ENCODE results near the gene NEURL4. TPM values are rescaled to one million over a fixed set of nuclear protein-coding genes. Genes with fewer than 3 reads are reported as not detected.
"Not testable (repeated sequence)": the region's sequence is repeated elsewhere in the genome, so short reads cannot be mapped to it uniquely, and the experiment has no call there.

The NEURL4 gene
- total and polyA plus RNA-seq, 2 donors, result 20.9 to 26.0 TPM

DNA sequence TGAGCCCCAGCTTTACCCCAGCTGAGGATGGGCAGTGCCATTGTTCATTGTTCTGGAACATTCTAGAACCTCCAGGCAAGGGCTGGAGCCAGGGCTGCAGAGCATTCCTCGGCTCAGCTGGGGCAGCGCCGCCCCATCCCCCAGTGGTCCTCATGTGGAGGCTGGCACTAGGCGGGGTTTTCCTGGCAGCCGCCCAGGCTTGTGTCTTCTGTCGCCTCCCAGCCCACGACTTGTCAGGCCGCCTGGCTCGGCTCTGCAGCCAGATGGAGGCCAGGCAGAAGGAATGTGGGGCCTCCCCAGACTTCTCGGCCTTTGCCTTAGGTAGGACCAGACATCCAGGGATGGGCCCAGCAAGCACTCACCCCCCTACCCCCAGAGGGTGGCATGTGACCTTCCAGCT is 25.9 kb upstream of the NEURL4 start, which contains the start of gene TMEM95:
TSS of gene TMEM95 (plus strand) at position 104 of the 400 bp plus-strand sequence. CDS start at position 153, 49 bp downstream.
- Histone ChIP-seq H3K27ac (ENCODE audit: low read depth) (no peak within 1 kb of the TSS), H3K4me3 (ENCODE audit: low read depth, low read length) (no peak within 1 kb of the TSS), H3K36me3 (ENCODE audit: insufficient read depth) (no peaks in the 10 kb centered on the region), H3K4me1 (ENCODE audit: insufficient read depth) (peaks cover 2% of the 10 kb centered on the region)
- no peak for DNase-seq (ENCODE audit: extremely low spot score)
- 51% methylated on average over 10 of the region's 10 CpGs for WGBS

DNA sequence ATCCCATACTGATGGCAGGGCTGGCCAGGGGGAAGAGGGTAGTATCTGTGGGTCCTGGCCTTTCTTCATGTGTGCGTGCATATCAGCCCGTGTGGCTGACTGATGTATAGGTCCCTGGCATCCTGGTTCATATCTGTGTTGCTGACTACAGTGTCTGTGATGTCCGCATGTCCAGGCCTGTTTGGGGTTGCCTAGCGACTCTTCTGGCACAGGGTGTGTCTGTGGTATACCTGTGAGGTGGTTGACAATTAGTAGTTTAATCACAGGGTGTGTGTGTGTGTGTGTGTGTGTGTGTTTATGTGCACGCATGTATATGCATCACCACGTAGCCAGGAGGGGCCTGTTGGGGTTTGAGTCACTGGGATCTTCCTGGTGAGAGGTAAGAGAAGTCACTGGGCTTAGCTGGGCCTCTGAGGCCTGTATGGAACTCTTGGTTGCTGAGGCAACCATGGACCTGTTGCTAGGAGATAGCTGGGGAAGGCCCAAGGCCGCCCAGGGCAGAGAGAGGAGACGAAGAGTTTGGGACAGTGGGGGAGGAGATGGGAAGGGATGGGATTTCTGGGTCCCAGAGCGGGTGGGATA is 25.2 kb upstream of the NEURL4 start:
- H3K27ac ChIP-seq (ENCODE audit: low read depth), result no peak overlapping the region
- DNase-seq (ENCODE audit: extremely low spot score), result peak; percentile 42
- no peak overlapping the region for H3K4me3 ChIP-seq (ENCODE audit: low read depth, low read length)
- no peaks in the 10 kb centered on the region for H3K36me3 ChIP-seq (ENCODE audit: insufficient read depth)
- 61% methylated on average over 9 of the region's 9 CpGs for WGBS
- peaks cover 2% of the 10 kb centered on the region for H3K4me1 ChIP-seq (ENCODE audit: insufficient read depth)

GRCh38 chr17:7352910-7353635 is 23.9 kb upstream of the NEURL4 start:
- H3K36me3 ChIP-seq (ENCODE audit: insufficient read depth), result no peaks in the 10 kb centered on the region
- DNase-seq (ENCODE audit: extremely low spot score), result no peak
- 88% methylated on average over 37 of the region's 37 CpGs for whole genome bisulfite sequencing
- peaks cover 2% of the 10 kb centered on the region for H3K4me1 ChIP-seq (ENCODE audit: insufficient read depth)
- peak overlapping the region; percentile 75 for H3K4me3 ChIP-seq (ENCODE audit: low read depth, low read length)
- H3K27ac ChIP-seq (ENCODE audit: low read depth), result no peak overlapping the region

DNA sequence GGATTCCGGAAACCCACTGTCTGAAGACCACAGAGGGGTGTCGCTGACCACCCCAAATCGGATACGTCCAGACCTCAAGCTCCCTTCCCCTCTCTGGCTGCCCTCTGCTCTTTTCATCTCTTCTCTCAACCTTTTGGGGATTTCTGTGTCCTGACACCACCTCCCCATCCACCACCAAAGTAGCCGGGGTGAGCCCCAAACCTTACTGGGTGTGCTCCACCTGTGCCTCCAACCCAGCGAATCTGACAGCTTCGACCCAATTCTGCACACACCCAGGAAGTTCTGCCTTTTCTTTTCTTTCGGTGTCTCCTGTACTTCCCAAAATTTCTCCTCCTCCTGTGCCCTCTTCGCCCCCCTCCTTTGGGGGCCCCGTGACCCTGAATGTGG is 23.4 kb upstream of the NEURL4 start:
- Histone ChIP-seq H3K4me1 (ENCODE audit: insufficient read depth) (peaks cover 2% of the 10 kb centered on the region), H3K36me3 (ENCODE audit: insufficient read depth) (no peaks in the 10 kb centered on the region), H3K4me3 (ENCODE audit: low read depth, low read length) (peak overlapping the region; percentile 75), H3K27ac (ENCODE audit: low read depth) (peak overlapping the region; percentile 91)
- WGBS, result 31% methylated on average over 10 of the region's 10 CpGs
- no peak for DNase-seq (ENCODE audit: extremely low spot score)

GRCh38 chr17:7351665-7352502 is 22.7 kb upstream of the NEURL4 start, which contains the start of gene KCTD11:
KCTD11 (plus strand) TSS chr17:7352162.
- Histone ChIP-seq H3K36me3 (ENCODE audit: insufficient read depth) (no peaks in the 10 kb centered on the region), H3K27ac (ENCODE audit: low read depth) (peak within 1 kb of the TSS; percentile 98), H3K4me1 (ENCODE audit: insufficient read depth) (peaks cover 2% of the 10 kb centered on the region), H3K4me3 (ENCODE audit: low read depth, low read length) (peak within 1 kb of the TSS; percentile 75)
- under 1% methylated on average over 91 of the region's 91 CpGs for WGBS
- peak; percentile 60 for DNase-seq (ENCODE audit: extremely low spot score)

- Histone ChIP-seq H3K27ac (ENCODE audit: low read depth) (no peak overlapping the region), H3K4me1 (ENCODE audit: insufficient read depth) (no peaks in the 10 kb centered on the region), H3K4me3 (ENCODE audit: low read depth, low read length) (no peak overlapping the region), H3K36me3 (ENCODE audit: insufficient read depth) (no peaks in the 10 kb centered on the region)
- DNase-seq (ENCODE audit: extremely low spot score), result no peak
- 64% methylated on average over 19 of the region's 19 CpGs for WGBS
Measured at GRCh38 chr17:7348478-7349242, 19.5 kb upstream of the NEURL4 start.

DNA sequence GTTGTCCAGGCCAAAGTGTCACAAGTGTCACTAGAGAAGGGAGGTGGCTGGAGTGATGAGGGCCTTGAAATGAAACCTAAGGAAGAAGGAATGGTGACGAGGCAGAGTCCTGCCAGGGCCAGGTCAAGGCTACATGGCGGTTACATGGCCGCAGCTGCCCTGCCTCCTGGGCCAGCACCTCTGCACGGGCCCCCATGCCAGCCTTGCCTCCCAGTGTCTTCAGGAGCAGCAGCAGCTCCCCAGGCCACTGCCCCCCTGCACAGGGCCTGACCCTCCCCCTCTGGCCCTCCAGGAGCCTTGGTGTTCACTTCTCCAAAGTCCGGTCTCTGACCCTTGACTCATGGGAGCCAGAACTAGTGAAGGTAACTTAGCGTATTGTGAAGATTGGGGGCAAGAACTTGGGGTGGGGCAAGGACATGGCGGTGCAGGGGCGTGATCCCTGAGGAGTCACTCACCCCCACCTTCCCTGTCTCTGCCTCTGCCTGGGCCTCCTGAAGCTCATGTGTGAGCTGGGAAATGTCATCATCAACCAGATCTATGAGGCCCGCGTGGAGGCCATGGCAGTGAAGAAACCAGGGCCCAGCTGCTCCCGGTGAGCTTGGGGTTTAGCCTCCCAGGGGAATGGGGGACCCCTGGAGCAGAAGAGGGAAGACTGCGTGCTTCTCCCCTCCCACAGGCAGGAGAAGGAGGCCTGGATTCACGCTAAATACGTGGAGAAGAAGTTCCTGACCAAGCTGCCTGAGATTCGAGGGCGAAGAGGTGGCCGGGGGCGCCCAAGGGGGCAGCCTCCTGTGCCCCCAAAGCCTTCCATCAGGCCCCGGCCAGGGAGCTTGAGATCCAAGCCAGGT is 18.7 kb upstream of the NEURL4 start:
- H3K27ac ChIP-seq (ENCODE audit: low read depth), result no peak overlapping the region
- H3K4me3 ChIP-seq (ENCODE audit: low read depth, low read length), result no peak overlapping the region
- H3K4me1 ChIP-seq (ENCODE audit: insufficient read depth), result no peaks in the 10 kb centered on the region
- 59% methylated on average over 19 of the region's 19 CpGs for WGBS
- no peaks in the 10 kb centered on the region for H3K36me3 ChIP-seq (ENCODE audit: insufficient read depth)
- no peak for DNase-seq (ENCODE audit: extremely low spot score)

GRCh38 chr17:7346761-7347614 is 17.9 kb upstream of the NEURL4 start:
- no peak overlapping the region for H3K4me3 ChIP-seq (ENCODE audit: low read depth, low read length)
- no peaks in the 10 kb centered on the region for H3K4me1 ChIP-seq (ENCODE audit: insufficient read depth)
- no peaks in the 10 kb centered on the region for H3K36me3 ChIP-seq (ENCODE audit: insufficient read depth)
- H3K27ac ChIP-seq (ENCODE audit: low read depth), result no peak overlapping the region
- DNase-seq (ENCODE audit: extremely low spot score), result no peak
- WGBS, result 79% methylated on average over 18 of the region's 18 CpGs

DNA sequence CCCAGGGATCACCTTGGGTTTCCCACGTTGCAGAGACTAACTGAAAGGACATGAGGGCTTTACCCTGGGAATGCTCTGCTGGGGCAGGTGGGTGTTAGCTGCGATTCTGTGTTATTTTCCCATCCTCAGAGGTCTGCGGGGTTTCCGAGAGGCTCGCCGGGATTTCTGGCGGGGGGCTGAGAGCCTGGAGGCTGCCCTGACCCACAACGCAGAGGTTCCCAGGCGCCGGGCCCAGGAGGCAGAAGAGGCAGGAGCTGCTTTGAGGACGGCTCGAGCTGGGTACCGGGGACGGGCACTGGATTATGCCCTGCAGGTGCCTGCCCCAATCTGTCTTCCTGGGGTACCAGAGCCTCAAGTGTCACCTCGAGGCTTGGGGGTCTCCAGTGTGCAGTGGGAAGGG is 14.1 kb upstream of the NEURL4 start:
- DNase-seq (ENCODE audit: extremely low spot score), result no peak

GRCh38 chr17:7341842-7342241 is 12.7 kb upstream of the NEURL4 start:
- Histone ChIP-seq H3K36me3 (ENCODE audit: insufficient read depth) (no peaks in the 10 kb centered on the region), H3K4me3 (ENCODE audit: low read depth, low read length) (no peak overlapping the region), H3K27ac (ENCODE audit: low read depth) (no peak overlapping the region), H3K4me1 (ENCODE audit: insufficient read depth) (no peaks in the 10 kb centered on the region)
- no peak for DNase-seq (ENCODE audit: extremely low spot score)
- 90% methylated on average over 13 of the region's 13 CpGs for WGBS

More for the DNA sequence above, 14.1 kb upstream of the NEURL4 start:
- Histone ChIP-seq H3K36me3 (ENCODE audit: insufficient read depth) (no peaks in the 10 kb centered on the region), H3K27ac (ENCODE audit: low read depth) (no peak overlapping the region), H3K4me1 (ENCODE audit: insufficient read depth) (no peaks in the 10 kb centered on the region), H3K4me3 (ENCODE audit: low read depth, low read length) (no peak overlapping the region)
- WGBS, result 78% methylated on average over 15 of the region's 15 CpGs

- 81% methylated on average over 2 of the region's 2 CpGs for WGBS
- Histone ChIP-seq H3K27ac (ENCODE audit: low read depth) (no peak overlapping the region), H3K4me3 (ENCODE audit: low read depth, low read length) (no peak overlapping the region), H3K4me1 (ENCODE audit: insufficient read depth) (no peaks in the 10 kb centered on the region), H3K36me3 (ENCODE audit: insufficient read depth) (no peaks in the 10 kb centered on the region)
- DNase-seq (ENCODE audit: extremely low spot score), result no peak
Measured at GRCh38 chr17:7340179-7340578, 11.0 kb upstream of the NEURL4 start.

- not testable (repeated sequence) for DNase-seq (ENCODE audit: extremely low spot score); H3K4me3 ChIP-seq (ENCODE audit: low read depth, low read length); H3K36me3 ChIP-seq (ENCODE audit: insufficient read depth); H3K27ac ChIP-seq (ENCODE audit: low read depth); H3K4me1 ChIP-seq (ENCODE audit: insufficient read depth)
- 77% methylated on average over 7 of the region's 7 CpGs for WGBS
Measured at GRCh38 chr17:7337600-7337999, 8.5 kb upstream of the NEURL4 start.
